ENCODE data around the gene PACSIN2. TPM values are rescaled to one million over a fixed set of nuclear protein-coding genes. Genes with fewer than 3 reads are reported as not detected.

PACSIN2 gene
- total and polyA plus RNA-seq, 2 of the 13 experiments (the other 11 are each of a cell fraction or from before 2014, with no cell fraction given), result 54.1 to 68.8 TPM

DNA sequence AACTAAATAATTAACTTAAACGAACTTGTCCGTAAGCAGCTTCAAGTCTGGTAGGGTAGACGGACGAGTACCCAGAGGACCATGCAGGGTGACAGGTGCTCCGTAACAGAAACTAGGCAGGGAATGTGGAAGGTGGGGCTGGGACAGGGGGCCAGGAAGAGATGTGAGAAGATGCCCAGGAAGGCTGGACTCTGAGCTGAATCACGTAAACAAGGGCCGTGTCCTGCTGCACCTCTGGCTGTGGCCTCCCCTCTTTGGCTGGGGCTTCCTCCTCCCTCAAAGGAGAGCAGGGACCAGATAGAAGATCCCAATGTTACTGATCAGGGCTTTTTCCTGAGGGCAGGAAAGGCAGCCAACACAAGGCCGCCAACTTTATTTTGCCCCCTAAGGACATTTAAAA is 47.9 kb downstream of the PACSIN2 start (continued):
- TF ChIP-seq, protein P1, sequence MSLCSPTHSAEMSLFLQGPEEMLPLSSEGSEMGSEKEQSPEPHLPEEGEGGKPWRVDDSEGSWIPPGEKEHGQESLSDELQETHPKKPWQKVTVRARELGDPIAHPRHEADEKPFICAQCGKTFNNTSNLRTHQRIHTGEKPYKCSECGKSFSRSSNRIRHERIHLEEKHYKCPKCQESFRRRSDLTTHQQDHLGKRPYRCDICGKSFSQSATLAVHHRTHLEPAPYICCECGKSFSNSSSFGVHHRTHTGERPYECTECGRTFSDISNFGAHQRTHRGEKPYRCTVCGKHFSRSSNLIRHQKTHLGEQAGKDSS (CRISPR knock-in tag; IDR thresholded peaks at IDR 0.05; ENCODE audit: borderline replicate concordance, low read depth), result 0 out of 2 replicates have a peak, but pooled peaks have one; percentile 16
- TF ChIP-seq CHD2 (IDR thresholded peaks at IDR 0.05; ENCODE audit: low read depth, low read length) (no peak), SP1 (IDR thresholded peaks at IDR 0.05) (no peak), SP1 (CRISPR knock-in tag; IDR thresholded peaks at IDR 0.05) (no peak), FOXA3 (CRISPR knock-in tag; IDR thresholded peaks at IDR 0.05) (peak; percentile 85), NCOA5 (CRISPR knock-in tag; IDR thresholded peaks at IDR 0.05) (no peak), PHF20 (CRISPR knock-in tag; IDR thresholded peaks at IDR 0.05) (no peak), FOXA1 (IDR thresholded peaks at IDR 0.05) (no peak), FOXA1 (CRISPR knock-in tag; IDR thresholded peaks at IDR 0.05) (peak; percentile 50), HNRNPLL (IDR thresholded peaks at IDR 0.05; ENCODE audit: low read depth, low read length, poor library complexity, severe bottlenecking) (no peak), ERF (CRISPR knock-in tag; IDR thresholded peaks at IDR 0.05) (no peak), TEAD3 (CRISPR knock-in tag; optimal IDR thresholded peaks at IDR 0.05; ENCODE audit: borderline replicate concordance) (peak; percentile 61), MBNL3 (CRISPR knock-in tag; conservative IDR thresholded peaks at IDR 0.05) (no peak), SSRP1 (CRISPR knock-in tag; IDR thresholded peaks at IDR 0.05) (no peak), GABPB1 (CRISPR knock-in tag; IDR thresholded peaks at IDR 0.05) (peak; percentile 38; the same call in 1 of the 2 replicates), ARHGAP35 (CRISPR knock-in tag; IDR thresholded peaks at IDR 0.05; ENCODE audit: borderline replicate concordance) (no peak), NONO (IDR thresholded peaks at IDR 0.05) (no peak), NONO (CRISPR knock-in tag; conservative IDR thresholded peaks at IDR 0.05) (no peak)
- TF ChIP-seq, protein P2, sequence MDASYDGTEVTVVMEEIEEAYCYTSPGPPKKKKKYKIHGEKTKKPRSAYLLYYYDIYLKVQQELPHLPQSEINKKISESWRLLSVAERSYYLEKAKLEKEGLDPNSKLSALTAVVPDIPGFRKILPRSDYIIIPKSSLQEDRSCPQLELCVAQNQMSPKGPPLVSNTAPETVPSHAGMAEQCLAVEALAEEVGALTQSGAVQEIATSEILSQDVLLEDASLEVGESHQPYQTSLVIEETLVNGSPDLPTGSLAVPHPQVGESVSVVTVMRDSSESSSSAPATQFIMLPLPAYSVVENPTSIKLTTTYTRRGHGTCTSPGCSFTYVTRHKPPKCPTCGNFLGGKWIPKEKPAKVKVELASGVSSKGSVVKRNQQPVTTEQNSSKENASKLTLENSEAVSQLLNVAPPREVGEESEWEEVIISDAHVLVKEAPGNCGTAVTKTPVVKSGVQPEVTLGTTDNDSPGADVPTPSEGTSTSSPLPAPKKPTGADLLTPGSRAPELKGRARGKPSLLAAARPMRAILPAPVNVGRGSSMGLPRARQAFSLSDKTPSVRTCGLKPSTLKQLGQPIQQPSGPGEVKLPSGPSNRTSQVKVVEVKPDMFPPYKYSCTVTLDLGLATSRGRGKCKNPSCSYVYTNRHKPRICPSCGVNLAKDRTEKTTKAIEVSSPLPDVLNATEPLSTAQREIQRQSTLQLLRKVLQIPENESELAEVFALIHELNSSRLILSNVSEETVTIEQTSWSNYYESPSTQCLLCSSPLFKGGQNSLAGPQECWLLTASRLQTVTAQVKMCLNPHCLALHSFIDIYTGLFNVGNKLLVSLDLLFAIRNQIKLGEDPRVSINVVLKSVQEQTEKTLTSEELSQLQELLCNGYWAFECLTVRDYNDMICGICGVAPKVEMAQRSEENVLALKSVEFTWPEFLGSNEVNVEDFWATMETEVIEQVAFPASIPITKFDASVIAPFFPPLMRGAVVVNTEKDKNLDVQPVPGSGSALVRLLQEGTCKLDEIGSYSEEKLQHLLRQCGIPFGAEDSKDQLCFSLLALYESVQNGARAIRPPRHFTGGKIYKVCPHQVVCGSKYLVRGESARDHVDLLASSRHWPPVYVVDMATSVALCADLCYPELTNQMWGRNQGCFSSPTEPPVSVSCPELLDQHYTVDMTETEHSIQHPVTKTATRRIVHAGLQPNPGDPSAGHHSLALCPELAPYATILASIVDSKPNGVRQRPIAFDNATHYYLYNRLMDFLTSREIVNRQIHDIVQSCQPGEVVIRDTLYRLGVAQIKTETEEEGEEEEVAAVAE (CRISPR knock-in tag; IDR thresholded peaks at IDR 0.05; ENCODE audit: borderline replicate concordance), result no peak
- TF ChIP-seq, protein P3, sequence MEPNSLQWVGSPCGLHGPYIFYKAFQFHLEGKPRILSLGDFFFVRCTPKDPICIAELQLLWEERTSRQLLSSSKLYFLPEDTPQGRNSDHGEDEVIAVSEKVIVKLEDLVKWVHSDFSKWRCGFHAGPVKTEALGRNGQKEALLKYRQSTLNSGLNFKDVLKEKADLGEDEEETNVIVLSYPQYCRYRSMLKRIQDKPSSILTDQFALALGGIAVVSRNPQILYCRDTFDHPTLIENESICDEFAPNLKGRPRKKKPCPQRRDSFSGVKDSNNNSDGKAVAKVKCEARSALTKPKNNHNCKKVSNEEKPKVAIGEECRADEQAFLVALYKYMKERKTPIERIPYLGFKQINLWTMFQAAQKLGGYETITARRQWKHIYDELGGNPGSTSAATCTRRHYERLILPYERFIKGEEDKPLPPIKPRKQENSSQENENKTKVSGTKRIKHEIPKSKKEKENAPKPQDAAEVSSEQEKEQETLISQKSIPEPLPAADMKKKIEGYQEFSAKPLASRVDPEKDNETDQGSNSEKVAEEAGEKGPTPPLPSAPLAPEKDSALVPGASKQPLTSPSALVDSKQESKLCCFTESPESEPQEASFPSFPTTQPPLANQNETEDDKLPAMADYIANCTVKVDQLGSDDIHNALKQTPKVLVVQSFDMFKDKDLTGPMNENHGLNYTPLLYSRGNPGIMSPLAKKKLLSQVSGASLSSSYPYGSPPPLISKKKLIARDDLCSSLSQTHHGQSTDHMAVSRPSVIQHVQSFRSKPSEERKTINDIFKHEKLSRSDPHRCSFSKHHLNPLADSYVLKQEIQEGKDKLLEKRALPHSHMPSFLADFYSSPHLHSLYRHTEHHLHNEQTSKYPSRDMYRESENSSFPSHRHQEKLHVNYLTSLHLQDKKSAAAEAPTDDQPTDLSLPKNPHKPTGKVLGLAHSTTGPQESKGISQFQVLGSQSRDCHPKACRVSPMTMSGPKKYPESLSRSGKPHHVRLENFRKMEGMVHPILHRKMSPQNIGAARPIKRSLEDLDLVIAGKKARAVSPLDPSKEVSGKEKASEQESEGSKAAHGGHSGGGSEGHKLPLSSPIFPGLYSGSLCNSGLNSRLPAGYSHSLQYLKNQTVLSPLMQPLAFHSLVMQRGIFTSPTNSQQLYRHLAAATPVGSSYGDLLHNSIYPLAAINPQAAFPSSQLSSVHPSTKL (CRISPR knock-in tag; IDR thresholded peaks at IDR 0.05), result peak; percentile 47
